Measurements from ENCODE around the gene PDLIM5.

DNA sequence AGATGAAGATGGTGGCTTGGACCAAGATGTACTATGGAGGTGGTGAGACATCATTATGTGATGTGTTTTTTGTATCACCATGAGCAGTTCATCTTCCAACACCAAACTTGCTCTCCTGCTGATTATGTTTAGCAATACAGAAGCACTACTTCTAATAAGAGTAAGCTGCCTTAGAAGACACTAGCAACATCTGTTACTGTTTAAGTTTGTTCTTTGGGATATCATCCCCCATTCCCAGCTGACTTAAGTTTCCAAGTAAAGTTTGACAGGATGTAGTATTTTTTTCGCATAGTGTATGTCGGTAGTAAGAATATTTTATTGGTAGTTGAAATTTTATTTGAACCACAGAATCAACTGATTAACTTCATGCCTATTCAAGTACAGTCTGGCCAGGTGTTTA is 182.5 kb downstream of the PDLIM5 start:
- no peak for TF ChIP-seq POLR2A (IDR thresholded peaks at IDR 0.05; ENCODE audit: low read depth, low read length)
- TF ChIP-seq TAF1 (IDR thresholded peaks at IDR 0.05; ENCODE audit: borderline replicate concordance, low read depth, low read length): no peak
- TF ChIP-seq POLR2AphosphoS5 (IDR thresholded peaks at IDR 0.05; ENCODE audit: low read depth, low read length): no peak

All from GM12892 (cell line).